ENCODE results near the gene COL4A1.

The COL4A1 gene

GRCh38 chr13:110126391-110126961 lies 180.5 kb downstream of the COL4A1 start:
- no peak for DNase-seq

DNA sequence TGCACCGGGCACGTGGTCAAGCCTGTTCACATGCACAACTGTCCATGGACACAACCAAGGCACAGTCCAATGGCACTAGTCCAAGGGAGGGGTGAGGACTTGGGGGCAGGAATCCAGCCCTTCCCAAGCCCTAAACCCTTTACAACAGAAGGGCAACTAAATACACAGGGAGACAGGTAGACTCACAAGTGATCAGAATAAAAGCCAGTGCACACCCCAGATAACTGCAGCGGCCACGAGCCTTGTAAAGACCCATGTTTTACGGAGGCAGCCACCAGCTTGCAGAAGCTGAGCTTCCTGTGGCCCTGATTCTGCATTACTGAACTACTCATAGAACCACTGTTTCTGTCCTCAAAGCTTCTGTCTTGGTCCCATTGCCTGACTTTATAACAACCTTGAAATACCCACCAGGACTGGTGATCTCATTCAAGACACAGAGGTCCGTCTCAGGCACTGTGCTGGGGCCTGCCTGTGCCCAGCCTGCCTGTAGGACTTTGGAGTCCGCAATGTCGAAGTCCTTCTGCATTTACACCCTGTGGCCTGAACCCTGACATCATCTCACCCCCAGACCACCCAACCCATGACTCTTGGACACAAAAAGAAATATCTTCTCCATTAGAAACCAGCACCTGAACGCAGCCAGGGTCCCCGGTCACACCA lies 181.2 kb downstream of the COL4A1 start:
- no peak for DNase-seq

DNA sequence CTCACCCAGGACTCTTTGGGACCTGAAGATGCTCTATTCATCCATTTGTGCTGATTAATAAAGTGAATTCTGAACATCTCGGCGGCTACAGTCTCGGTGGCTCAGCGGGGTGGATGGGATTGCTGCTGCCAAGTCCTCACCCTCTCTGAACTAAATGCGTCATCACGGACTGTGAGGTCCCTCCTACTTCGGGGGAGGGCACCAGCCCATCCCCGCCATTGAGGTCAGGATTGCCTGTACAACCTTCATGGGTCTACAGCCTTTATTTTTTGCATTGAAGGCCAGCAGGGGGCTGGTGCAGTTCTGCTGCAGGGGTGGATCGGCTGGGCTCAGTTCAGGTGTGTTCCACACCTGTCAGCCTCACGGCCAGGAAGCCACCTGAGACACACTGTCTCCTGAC lies 181.8 kb downstream of the COL4A1 start:
- no peak for DNase-seq

- no peak for DNase-seq
Measured at GRCh38 chr13:110124201-110124940, 182.6 kb downstream of the COL4A1 start.

DNA sequence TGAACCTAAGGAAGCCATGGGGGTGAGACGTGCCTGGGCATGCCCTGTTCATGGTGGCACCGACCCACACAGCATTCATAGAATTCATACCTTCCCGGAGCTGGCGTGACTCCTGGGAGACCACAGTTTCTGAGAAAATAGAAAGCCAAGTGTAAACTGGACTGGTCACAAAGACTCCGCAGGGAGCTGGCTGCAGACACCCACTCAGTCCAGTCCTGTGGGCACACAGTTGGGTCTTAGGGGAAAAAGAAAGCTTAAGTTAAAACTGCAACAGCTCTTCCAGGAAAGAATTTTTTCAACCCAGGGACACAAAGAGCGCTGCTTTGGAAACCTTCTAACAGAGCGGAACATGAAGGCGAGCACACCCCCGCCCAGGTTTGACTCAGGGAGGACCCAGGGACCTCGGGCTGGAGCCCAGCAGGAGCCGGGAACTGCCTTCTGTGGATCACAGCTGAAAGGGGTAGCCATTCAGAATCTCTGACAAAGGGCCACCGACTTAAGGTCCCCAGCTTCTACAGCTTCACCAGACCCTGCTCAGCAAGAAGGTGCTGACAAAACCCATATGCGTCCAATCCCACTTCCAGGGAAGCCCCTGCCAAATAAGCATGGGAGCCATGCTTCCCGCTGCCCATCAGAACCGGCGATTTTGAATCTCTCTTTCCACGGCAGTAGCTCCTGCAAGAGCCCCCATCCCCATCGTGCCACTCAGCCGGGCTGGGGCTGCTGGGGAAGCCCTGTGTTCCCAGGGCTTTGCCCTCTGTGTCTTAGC lies 183.7 kb downstream of the COL4A1 start:
- DNase-seq = no peak

DNA sequence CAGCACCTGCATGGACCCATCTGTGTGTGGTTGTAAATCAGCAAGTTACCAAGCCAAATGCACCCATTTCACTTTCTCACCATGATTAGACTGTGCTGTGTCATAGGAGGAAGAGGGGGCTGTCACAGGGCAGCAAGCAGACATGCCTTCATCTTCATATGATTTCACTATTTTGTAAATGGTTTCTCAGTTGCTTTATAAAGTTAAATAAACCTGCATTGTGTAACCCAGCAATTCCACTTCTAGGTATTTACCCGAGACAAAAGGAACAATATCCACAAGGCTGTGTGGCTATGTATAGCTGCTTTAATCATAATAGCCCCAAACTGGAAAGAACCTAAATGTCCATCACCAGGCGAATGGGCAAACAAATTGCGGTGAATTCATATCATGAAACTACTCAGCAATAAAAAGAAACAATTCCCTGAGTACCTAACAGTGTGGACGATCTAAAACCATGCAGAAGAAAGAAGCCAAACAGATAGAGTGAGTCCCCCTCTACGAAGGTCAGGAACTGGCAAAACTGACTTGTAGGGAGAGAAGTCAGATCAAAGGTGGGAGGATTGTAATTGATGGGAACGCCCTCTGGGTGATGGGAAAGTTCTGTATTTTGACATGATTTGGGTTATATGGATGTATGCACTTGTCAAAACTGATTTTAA lies 185.4 kb downstream of the COL4A1 start:
- no peak for DNase-seq

DNA sequence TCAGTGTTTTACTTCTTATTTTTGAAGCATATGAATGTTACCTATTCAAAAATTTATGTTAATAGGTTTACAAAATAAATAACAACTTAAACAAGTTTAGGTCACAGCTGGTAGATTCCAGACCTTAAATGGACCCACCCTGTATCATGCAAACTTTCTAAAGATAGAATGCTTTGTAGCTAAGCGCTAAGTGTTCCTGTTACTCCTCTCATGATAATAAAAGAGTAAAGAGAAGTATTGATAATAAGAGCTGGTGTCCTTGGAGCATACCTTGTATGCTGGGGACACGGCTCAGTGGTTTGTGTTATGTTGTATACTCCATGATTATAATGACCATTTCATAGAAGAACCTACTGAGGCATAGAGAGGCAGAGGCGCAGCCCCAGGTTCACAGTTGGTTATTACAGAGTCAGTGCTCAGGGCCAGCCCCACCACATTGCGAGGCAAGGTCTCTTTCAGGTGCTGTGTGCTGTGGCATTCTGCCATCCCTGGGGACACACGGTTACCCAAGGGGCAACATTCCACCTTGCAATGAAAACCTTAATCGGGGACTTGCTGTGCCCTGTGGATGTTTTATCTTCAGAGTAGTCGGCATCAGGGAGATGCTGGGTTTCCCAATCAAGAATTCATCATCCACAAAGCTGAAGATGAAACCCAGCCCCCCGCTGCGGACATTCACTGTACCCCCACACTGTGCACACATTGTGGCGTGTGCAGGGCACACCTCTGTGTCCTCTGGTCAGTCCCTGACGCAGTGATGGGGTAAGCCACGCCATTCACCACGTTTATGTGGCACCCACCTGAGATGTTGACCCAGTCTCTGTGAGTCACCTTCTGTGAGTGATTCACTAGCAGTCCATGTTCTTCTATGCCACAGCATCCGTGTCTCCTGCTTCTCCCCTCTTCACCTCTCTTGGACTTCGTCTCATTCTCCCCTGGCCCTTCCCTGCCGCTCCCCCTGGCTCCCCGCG lies 186.7 kb downstream of the COL4A1 start:
- DNase-seq = no peak

- no peak for DNase-seq
Measured at GRCh38 chr13:110118106-110118505, 188.9 kb downstream of the COL4A1 start.

DNA sequence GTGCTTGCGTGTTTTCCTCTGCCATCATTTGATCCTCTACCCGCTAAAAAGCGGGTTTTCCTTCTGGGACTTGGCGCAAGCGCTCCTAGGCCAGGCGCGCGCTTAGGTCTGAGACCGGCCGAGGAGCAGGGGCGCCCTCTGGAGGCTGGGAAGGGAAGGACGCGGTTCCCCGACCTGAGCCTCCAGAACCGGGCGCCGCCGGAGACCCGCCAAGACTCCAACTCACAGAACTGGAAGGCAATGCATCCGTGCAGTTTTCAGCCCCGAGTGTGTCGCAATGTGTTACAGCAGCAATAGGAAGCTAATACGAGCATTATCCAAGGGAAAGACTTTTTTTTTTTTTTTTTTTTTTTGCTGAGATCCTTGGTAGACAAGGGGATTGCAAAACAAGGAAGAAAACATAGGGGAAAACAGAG lies 190.9 kb downstream of the COL4A1 start:
- DNase-seq = peak; percentile 45

GRCh38 chr13:110115591-110115990 lies 191.4 kb downstream of the COL4A1 start:
- no peak for DNase-seq

- DNase-seq = no peak
Measured at GRCh38 chr13:110114316-110114715, 192.6 kb downstream of the COL4A1 start.

DNA sequence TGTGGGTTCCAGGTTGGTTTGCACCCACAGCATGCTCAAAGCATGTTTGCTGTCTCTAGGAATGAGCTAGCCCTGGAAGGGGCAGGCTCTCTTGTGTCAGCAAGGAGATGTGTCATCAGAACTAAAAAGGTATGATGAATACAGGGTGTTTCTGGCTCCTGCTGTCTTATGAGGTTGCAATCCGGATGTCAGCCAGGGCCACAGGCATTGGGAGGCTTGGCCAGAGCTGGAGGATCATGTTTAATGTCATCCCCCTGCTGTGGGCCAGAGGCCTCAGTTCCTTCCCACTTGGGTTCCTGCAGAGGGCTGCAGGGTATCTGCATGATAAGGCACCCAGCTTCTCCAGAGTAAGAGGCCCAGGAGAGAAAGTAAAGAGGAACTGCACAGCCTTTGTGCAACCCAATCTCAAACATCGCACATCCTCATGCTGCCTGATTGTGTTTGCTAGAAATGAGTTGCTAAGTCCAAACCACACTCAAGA lies 193.6 kb downstream of the COL4A1 start:
- DNase-seq = no peak

DNA sequence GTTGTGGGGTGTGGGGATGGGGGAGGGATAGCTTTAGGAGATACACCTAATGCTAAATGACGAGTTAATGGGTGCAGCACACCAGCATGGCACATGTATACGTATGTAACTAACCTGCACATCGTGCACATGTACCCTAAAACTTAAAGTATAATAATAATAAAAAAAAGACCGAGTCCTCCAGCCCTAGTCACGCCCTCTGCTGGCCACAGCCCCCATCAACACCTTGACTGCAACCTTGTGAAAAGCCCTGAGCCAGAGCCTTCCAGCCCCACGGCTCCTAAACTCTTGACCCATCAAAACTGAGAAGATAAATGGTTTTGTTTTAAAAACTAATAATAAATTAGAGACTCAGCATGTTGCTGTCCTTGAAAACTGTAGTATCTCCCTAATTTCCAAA lies 194.6 kb downstream of the COL4A1 start:
- DNase-seq = peak; percentile 7

GRCh38 chr13:110110783-110111182 lies 196.2 kb downstream of the COL4A1 start:
- no peak for DNase-seq

DNA sequence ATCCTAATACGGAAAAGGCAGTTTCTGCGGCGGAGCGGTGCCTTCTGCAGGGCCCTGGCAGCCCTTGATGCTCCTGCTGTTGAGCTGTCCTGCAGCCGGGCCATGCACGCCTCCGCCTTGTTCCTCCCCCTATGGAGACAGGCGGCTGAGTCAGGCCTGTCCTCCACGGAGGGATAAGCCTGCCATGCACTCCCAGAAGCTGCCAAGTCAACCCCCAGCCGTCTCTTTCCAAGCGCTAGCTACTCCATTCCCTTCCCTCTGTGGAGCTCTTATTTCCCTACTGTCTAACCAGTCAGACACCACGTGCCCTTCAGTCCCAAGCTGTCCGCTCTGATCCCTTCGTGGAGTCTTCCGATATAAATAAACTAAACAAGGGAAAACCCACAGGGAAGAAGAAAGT lies 197.0 kb downstream of the COL4A1 start:
- no peak for DNase-seq

DNA sequence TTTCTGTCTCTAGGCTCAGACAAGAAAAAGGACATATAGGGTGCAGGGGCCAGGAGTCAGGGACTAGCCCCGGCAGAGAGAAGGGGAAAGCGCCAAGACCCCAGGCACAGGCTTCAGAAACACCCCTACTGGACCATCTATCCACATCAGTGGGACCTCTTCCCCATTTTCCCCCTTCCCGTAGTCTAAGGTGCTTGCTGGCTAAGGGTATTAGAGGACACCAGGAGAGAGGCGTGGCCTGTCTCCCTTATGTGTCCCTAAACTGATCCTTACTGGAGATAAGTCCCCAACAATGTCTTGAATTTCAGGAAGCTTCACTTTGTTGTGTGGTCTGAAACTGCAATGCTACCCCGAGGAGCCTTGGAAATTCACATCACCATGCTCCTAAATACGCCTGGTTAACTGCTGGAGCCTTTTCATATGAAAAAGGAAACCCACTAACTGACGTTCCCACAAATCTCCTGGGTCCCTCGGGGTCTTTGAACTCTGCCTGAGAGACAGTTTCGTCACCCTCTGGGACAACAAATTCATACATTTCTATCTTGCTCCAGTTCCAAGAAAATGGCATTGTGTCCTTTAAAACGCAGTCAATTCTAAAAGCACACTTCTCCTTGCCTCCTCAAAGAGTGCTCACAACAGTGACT lies 197.7 kb downstream of the COL4A1 start:
- no peak for DNase-seq

DNA sequence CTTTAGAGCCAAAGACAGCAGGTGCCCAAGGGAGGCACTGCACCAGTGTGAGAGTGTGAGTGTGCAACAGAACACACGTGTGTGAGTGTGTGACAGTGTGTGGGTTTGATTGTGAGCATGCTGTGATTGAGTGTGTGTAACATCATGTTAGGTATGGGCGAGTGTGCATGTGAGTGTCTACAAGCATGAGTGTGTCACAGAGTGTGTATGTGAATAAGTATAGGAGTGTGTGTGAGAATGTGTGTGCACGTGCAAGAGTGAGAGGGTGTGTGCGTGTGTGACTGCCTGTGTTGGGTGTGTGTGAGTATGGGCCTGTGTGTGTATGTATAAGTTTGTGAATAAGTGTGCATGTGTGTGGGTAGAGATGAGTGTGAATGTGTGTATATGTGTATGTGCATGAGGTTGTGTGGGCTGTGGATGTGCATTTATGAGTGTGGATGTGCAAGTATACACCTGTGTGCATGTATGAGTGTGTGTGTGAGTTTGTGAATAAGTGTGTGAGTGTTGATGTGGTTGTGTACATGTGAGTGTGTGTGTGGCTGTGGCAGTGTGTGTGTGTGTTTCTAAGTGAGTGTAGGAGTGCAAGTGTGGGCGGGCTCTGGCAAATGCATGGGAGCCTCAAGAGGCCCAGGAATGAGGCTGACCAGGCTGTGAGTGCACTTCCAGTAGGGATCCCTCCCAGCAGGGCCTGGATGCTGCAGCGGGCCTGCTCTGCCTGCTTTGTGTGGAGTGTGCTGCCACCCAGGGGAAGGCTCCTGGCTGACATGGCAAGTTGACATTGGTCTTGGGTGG lies 198.4 kb downstream of the COL4A1 start:
- no peak for DNase-seq

DNA sequence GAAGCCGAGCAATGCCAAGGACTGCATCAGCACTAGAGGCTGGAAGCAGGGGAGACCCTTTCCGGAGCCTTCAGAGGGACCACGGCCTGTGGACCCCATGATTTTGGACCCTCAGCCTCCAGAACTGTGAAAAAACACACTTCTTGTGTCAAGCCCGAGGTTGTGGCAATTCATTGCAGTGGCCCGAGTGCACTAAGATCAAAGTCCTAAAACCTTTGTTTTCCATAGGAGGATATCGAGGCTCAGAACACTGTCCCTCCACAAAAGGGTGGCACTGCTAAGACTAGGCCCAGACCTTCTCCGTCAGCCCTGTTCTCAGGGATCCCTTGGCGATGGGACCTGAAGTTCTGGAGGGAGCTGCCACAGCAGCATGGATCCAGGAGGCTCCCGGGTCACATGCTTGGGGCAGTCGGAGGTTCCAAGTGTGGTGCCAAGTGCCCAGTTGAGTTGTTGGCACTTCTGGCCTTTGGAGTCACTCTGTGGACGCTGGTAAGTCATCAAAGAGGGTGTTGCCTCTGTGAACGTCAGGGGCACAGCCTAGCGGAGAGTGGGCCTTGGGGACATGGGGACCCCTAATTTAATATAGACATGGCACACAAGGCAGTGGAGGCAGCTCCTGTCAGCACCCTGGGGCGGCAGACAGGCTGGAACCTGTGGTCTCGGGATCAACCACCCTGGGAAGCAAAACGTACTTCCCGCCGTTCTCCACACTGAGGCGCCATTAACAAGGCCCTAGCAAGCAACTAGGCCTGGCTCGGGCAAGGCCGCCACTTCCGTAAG lies 199.2 kb downstream of the COL4A1 start:
- DNase-seq = no peak

DNA sequence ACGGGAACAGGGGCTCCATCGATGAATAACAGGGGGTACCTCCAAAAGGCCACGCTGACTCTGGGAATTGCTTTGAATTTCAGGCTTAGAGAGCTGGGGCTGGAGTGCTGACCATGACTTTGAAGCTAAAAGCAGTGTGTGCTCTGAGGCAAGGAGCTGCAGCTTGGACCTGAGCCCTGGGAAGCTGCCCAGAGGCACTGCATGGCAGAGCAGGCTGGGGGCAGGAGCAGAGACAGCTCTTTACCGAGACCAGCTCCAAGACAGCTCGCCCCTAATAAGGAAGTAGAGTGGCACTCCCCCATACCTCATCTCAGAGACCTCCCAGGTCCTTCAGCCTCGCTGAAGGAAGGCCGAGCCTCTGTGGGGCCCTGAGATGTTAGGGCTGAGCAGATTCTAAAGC lies 200.2 kb downstream of the COL4A1 start:
- no peak for DNase-seq
